SK-N-SH (cell line): ENCODE results near the gene YARS1. TPM values are rescaled to one million over a fixed set of nuclear protein-coding genes. Genes with fewer than 3 reads are reported as not detected.

Experiments
- CTCF ChIA-PET: fragments of 300-600, 350-600 bp; formaldehyde crosslinking; extraction: SDS; loops from one replicate; lab custom pipeline; 2021; lab: Yijun Ruan, JAX
- POLR2A ChIA-PET: fragments of 350-600 bp; sonication (Branson Sonifier 250); formaldehyde crosslinking; extraction: SDS; loops from one replicate; lab custom pipeline; 2020; ENCODE audit warnings: antibody characterized with exemption, inconsistent platforms; lab: Yijun Ruan, JAX
- DNase-seq: peaks from one replicate; pipeline ENCODE4 v3.0.0; 2012
- H2AFZ ChIP-seq: fragments of 200-600 bp; sonication (generic); 2 replicates; pipeline ENCODE4 v1.8.1; 2016; ENCODE audit warnings: antibody characterized with exemption, mild to moderate bottlenecking, low read depth
- H3F3A ChIP-seq: fragments of 200-600 bp; sonication (generic); replicated peaks from 2 replicates; pipeline ENCODE3; 2016; ENCODE audit warnings: antibody characterized with exemption, mild to moderate bottlenecking; ENCODE audit not compliant: insufficient read depth
- H3K27ac ChIP-seq, 2 experiments: fragments of 200-500 bp in 1 of 2; fragments of 200-600 bp in 1 of 2; sonication (Bioruptor generic) in 1 of 2; sonication (generic), shearing (Covaris generic) in 1 of 2; 2 replicates each; pipeline versions ENCODE4 v1.5.1 to v1.6.1; 2014 to 2016; ENCODE audit warnings: low read depth in 2 of 2, inconsistent platforms in 1 of 2, low read length in 1 of 2, mild to moderate bottlenecking in 1 of 2, mixed read lengths in 1 of 2
- H3K27me3 ChIP-seq: fragments of 200-600 bp; sonication (generic), shearing (Covaris generic); 2 replicates; pipeline ENCODE4 v1.6.1; 2016; ENCODE audit warnings: mixed run types; ENCODE audit not compliant: insufficient read depth
- H3K36me3 ChIP-seq, 2 experiments: fragments of 200-500 bp in 1 of 2; fragments of 200-600 bp in 1 of 2; sonication (Bioruptor generic) in 1 of 2; sonication (generic) in 1 of 2; replicated peaks in 1 of 2; 2 replicates each; pipeline versions ENCODE3 to v1.5.1; 2014 to 2016; ENCODE audit warnings: low read length in 1 of 2, mild to moderate bottlenecking in 1 of 2; ENCODE audit not compliant: insufficient read depth in 2 of 2, control insufficient read depth in 1 of 2
- H3K4me1 ChIP-seq, 2 experiments: fragments of 200-500 bp in 1 of 2; fragments of 200-600 bp in 1 of 2; sonication (Bioruptor generic) in 1 of 2; sonication (generic), shearing (Covaris generic) in 1 of 2; 2 replicates each; pipeline versions ENCODE4 v1.5.1 to v1.6.1; 2014 to 2016; ENCODE audit warnings: low read depth in 1 of 2, low read length in 1 of 2, mixed run types in 1 of 2; ENCODE audit not compliant: insufficient read depth in 2 of 2, control insufficient read depth in 1 of 2
- H3K4me2 ChIP-seq: fragments of 200-600 bp; sonication (generic), shearing (Covaris generic); 2 replicates; pipeline ENCODE4 v1.6.1; 2017; ENCODE audit warnings: mixed run types
- H3K4me3 ChIP-seq, 2 experiments: fragments of 200-500 bp in 1 of 2; fragments of 200-600 bp in 1 of 2; sonication (Bioruptor generic) in 1 of 2; sonication (generic), shearing (Covaris generic) in 1 of 2; 2 replicates each; pipeline versions ENCODE4 v1.5.1 to v1.8.1; 2014 to 2016; ENCODE audit warnings: low read depth in 2 of 2, inconsistent platforms in 1 of 2, low read length in 1 of 2, mild to moderate bottlenecking in 1 of 2, mixed read lengths in 1 of 2, moderate library complexity in 1 of 2
- H3K79me2 ChIP-seq: fragments of 200-600 bp; sonication (generic); 2 replicates; pipeline ENCODE4 v1.8.1; 2017; ENCODE audit warnings: mild to moderate bottlenecking; ENCODE audit not compliant: insufficient read depth
- H3K9ac ChIP-seq: fragments of 200-600 bp; sonication (generic); 2 replicates; pipeline ENCODE4 v1.6.1; 2017; ENCODE audit warnings: mixed run types
- H3K9me2 ChIP-seq: fragments of 200-600 bp; sonication (generic); 2 replicates; pipeline ENCODE4 v1.6.1; 2017; ENCODE audit warnings: mixed run types
- H3K9me3 ChIP-seq: fragments of 200-600 bp; sonication (generic); 2 replicates; pipeline ENCODE4 v1.6.1; 2017; ENCODE audit warnings: mixed run types, mild to moderate bottlenecking, moderate library complexity
- H4K20me1 ChIP-seq: fragments of 200-600 bp; sonication (generic); 2 replicates; pipeline ENCODE4 v1.6.1; 2017; ENCODE audit warnings: mild to moderate bottlenecking, mixed run types; ENCODE audit not compliant: insufficient read depth
- CTCF ChIP-seq: fragments of 200-600 bp; sonication (generic); IDR thresholded peaks from 2 replicates; pipeline ENCODE4 v1.6.1; 2017; ENCODE audit warnings: antibody characterized with exemption, mild to moderate bottlenecking, moderate library complexity
- EZH2phosphoT487 ChIP-seq: fragments of 200-600 bp; sonication (generic); IDR thresholded peaks from 2 replicates; pipeline ENCODE4 v1.6.1; 2017; ENCODE audit warnings: low read depth, mixed run types, mild to moderate bottlenecking, antibody characterized with exemption, moderate library complexity, borderline replicate concordance
- FOSL2 ChIP-seq: IDR thresholded peaks from 2 replicates; pipeline ENCODE4 v1.4.0; 2012; ENCODE audit warnings: low read depth, mild to moderate bottlenecking, moderate library complexity, borderline replicate concordance
- GABPA ChIP-seq: IDR thresholded peaks from 2 replicates; pipeline ENCODE4 v1.4.0; 2012; ENCODE audit warnings: low read depth, mild to moderate bottlenecking
- GATA2 ChIP-seq: sonication (generic); formaldehyde crosslinking; IDR thresholded peaks from 2 replicates; pipeline ENCODE4 v1.5.0; 2020; ENCODE audit warnings: mild to moderate bottlenecking, missing genetic modification reagents
- TEAD4 ChIP-seq: IDR thresholded peaks from 2 replicates; pipeline ENCODE4 v1.4.0; 2012; ENCODE audit warnings: mild to moderate bottlenecking, borderline replicate concordance; ENCODE audit not compliant: insufficient read depth
- USF2 ChIP-seq: fragments of 150-350 bp; IDR thresholded peaks from 2 replicates; pipeline ENCODE4 v1.6.1; 2017; ENCODE audit warnings: antibody characterized with exemption, low read length, low read depth, borderline replicate concordance
- ZBTB33 ChIP-seq: IDR thresholded peaks from 2 replicates; pipeline ENCODE4 v1.4.0; 2012; ENCODE audit warnings: low read depth, borderline replicate concordance
- WGBS: methylation state at CpG from one replicate; pipeline ENCODE4 v1.1.6; 2017; ENCODE audit warnings: low lambda C conversion rate; 5-methylcytosine and 5-hydroxymethylcytosine counted together
- polyA plus RNA-seq, 3 experiments: library from polyadenylated mRNA; depleted of rRNA; stranded (reverse); fragments of >200 nt; gene quantifications; 2 replicates each; pipeline ENCODE4 v1.2.3, GENCODE V29; 2012
- TF ChIP-seq, protein P1 (sequence below): IDR thresholded peaks from 2 replicates; pipeline ENCODE4; 2012

Gene YARS1
- polyA plus RNA-seq, 1 of the 3 experiments (the other 2 are of a cell fraction), result 46.3 TPM

- no peak for TF ChIP-seq ZBTB33
- TF ChIP-seq, all 33 proteins: peak for 0
Measured at GRCh38 chr1:32744071-32744425, 73.1 kb downstream of the YARS1 start (continued).

DNA sequence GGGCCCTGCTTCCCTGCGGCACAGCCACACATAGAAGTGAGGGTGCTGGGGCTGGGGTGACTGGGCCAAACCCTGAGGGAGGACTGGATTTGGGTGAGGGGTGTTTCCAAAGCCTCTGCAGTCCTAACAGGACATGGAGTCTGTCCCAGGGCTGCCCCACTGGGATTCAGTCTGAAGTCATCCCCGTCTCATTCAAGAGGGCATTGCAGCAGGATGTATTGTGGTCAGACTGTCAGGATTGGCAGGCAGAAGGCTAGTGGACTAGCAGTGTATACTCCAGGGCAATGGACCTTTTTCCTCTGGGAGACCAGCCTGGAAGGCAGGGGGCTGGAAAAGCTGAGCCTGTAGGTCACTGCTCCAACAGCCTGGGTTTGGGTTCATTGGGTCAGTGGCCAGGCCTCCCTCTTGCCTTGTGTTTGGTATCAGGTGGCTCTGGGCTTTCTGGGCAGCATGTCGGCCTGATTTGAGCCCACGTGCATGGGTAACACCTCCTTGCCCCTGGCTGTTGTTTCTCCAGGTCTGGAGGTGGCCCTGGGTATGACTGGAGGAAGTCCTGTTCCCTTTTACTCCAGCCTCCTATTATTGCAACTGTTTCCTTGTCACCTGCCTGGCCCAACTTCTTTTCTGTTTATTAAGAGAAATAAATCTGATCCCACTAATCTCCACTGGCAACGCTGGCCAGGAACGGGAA, 73.6 kb downstream of the YARS1 start:
- no peak for DNase-seq
- Histone ChIP-seq H3K4me1 (peaks cover 0 to 23% of the 10 kb centered on the region in 2 experiments; a peak in 1 of 4 replicates), H4K20me1 (no peaks in the 10 kb centered on the region), H3K9me3 (no peaks in the 10 kb centered on the region), H3K27ac (no peak overlapping the region), H3K4me3 (peak overlapping the region in 1 of 2 experiments; percentile 64; a peak in 1 of 4 replicates), H3K9ac (no peak overlapping the region), H3K36me3 (no peaks in the 10 kb centered on the region), H3K9me2 (no peaks in the 10 kb centered on the region), H2AFZ (no peak overlapping the region)
- POLR2A ChIA-PET, result no interaction called here
- 51% methylated on average over 2 of the region's 6 CpGs for WGBS
- no peak for TF ChIP-seq GATA2 (CRISPR knock-in tag)
- no peak for TF ChIP-seq USF2
- no peak for TF ChIP-seq TEAD4
- no peak for TF ChIP-seq CTCF
- TF ChIP-seq GABPA, result no peak
- no peak for TF ChIP-seq FOSL2
- TF ChIP-seq, protein P1, sequence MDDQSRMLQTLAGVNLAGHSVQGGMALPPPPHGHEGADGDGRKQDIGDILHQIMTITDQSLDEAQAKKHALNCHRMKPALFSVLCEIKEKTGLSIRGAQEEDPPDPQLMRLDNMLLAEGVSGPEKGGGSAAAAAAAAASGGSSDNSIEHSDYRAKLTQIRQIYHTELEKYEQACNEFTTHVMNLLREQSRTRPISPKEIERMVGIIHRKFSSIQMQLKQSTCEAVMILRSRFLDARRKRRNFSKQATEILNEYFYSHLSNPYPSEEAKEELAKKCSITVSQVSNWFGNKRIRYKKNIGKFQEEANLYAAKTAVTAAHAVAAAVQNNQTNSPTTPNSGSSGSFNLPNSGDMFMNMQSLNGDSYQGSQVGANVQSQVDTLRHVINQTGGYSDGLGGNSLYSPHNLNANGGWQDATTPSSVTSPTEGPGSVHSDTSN, result no peak
- TF ChIP-seq EZH2phosphoT487, result no peak
- TF ChIP-seq, all 33 proteins: peak for 0
- Histone ChIP-seq H3F3A (peaks cover 3% of the 10 kb centered on the region), H3K4me2 (peak overlapping the region; percentile 95; the same call in 1 of the 2 replicates), H3K27me3 (no peaks in the 10 kb centered on the region), H3K79me2 (peaks cover 6% of the 10 kb centered on the region; the same call in 1 of the 2 replicates)
- CTCF ChIA-PET, result interaction anchor here (1.2 to 3.3 kb wide), 5 partner anchors 12 to 31 kb away, joined by 3 to 14 read pairs (median 11); no protein-coding TSS in a partner anchor
